HEK293T (cell line): ENCODE results near the gene OBI1.

ENCODE experiments used
- ARNT ChIP-seq: fragments of 450-650 bp; IDR thresholded peaks from 2 replicates; pipeline ENCODE4 v1.6.1; 2017; ENCODE audit warnings: mild to moderate bottlenecking
- BHLHE40 ChIP-seq: fragments of 450-650 bp; IDR thresholded peaks from 2 replicates; pipeline ENCODE4 v1.6.1; 2016; ENCODE audit warnings: mild to moderate bottlenecking, moderate library complexity, borderline replicate concordance
- ELF4 ChIP-seq: fragments of 450-650 bp; IDR thresholded peaks from 2 replicates; pipeline ENCODE4 v1.6.1; 2017; ENCODE audit warnings: antibody characterized with exemption
- FOXA1 ChIP-seq: fragments of 450-650 bp; IDR thresholded peaks from 2 replicates; pipeline ENCODE4 v1.6.1; 2016; ENCODE audit warnings: mild to moderate bottlenecking
- TARDBP ChIP-seq: fragments of 450-650 bp; IDR thresholded peaks from 2 replicates; pipeline ENCODE4 v1.6.1; 2016

DNA sequence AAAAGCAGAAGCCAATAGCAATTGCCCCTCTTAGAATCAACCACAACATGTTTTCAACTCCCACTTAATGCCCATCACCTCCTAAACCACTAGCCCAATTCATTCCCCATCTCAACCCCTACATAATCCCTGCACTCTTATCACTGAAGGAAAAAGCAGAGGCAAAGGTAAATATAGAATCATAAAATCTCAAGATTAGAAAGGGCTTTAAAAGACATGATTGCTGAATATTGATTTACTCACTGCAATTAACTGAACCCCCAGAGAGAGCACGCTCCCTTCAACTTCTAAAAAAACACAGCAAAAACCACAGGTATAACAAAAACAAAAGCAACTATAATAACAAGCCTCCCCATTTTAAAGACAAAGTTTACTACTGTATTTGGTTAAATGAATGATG is 40.5 kb downstream of the OBI1 start:
- TF ChIP-seq ELF4 (no peak), FOXA1 (peak; percentile 83), TARDBP (no peak), ARNT (no peak), BHLHE40 (no peak)
